HTR-8/SVneo (cell line): ENCODE results near the gene SCMH1.
"Not testable (repeated sequence)": the region's sequence is repeated elsewhere in the genome, so short reads cannot be mapped to it uniquely, and the experiment has no call there.

Source experiments
- DNase-seq: peaks from one replicate; pipeline ENCODE4 v3.0.0; 2011; ENCODE audit warnings: low spot score, mixed read lengths; ENCODE audit not compliant: insufficient read length
- FAIRE-seq: peaks from 2 replicates; lab custom pipeline; 2011; peaks lifted over from hg19 to GRCh38; lab: Jason Lieb, UNC

SCMH1 gene

DNA sequence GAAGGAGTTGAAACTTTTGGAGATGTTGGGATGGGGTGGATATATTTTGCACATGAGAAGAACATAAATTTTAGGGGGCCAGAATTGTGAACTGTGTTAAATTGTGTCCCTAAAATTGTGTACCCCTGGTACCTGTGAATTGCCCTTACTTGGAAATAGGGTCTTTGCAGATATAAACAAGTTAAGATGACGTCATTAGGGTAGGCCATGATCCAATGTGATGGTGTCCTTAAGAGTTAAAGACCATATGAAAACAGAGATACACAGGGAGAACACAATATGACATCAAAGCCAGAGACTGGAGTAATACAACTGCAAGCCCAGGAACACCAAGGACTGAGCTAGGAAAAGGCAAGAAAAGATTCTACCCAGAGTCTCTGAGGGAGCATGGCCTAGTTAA, 24.0 kb downstream of the SCMH1 start:
- FAIRE-seq (no peak), DNase-seq (no peak)

DNA sequence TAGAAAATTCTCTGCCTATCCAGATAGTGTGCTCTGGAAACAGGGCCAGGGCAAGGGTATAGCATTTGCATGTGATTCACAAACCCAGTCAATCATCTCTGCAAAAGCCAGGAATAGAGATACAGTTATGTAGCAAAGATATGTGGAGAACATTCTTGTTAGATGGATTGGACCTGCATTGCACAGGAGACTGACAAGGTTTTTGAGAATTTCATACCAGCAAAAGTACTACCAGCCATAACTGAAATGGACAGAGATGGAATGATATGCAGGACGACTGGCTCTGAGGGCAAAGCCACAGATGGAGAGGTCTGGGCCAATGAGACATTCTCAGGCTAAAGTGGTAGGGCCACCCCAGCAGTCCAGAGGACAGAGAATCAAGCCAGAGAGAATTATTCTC, 24.7 kb downstream of the SCMH1 start:
- no peak for DNase-seq
- no peak for FAIRE-seq

DNA sequence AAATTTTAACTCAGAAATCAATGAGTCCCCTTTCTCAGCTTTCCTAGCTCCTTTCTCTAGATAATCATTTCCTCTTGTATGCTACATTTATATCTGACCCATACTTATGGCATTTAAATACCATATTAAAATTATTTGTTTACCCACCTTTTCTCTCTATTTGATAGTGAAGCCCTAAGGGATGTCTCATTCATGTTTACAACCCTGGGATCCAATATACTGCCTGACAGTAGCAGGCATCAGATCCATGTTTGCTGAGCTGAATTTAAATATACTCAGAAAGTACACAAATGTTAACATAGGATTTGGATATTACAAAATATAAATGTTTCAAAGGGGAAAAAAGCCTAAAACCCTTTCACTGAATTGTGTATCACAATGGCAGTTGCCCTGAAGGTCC, 26.5 kb downstream of the SCMH1 start:
- DNase-seq (no peak), FAIRE-seq (no peak)

DNA sequence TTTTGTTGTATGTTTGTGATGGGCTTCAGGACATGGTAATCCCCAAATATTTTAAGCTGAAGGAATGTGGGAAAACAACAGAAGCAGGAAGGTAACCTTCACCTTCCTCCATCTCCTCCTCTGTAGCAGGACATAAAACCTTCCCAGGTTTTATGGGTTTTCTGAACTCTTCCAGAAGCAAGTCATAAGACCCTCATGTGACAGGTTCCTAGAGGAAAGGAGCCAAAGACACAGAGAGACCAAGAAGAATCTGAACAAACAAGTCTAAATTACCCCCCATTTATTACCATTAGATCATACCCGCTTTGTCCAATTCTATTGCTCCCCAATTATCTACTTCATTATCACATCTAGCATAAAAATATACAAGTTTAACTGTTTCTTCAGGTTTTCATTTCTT, 28.8 kb downstream of the SCMH1 start:
- FAIRE-seq: no peak
- DNase-seq: no peak

DNA sequence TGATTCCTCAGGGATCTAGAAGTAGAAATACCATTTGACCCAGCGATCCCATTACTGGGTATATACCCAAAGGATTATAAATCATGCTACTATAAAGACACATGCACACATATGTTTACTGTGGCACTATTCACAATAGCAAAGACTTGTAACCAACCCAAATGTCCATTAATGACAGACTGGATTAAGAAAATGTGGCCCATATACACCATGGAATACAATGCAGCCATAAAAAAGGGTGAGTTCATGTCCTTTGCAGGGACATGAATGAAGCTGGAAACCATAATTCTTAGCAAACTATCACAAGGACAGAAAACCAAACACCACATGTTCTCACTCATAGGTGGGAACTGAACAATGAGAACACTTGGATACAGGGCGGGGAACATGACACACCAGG, 30.5 kb downstream of the SCMH1 start:
- FAIRE-seq, DNase-seq: not testable (repeated sequence)

DNA sequence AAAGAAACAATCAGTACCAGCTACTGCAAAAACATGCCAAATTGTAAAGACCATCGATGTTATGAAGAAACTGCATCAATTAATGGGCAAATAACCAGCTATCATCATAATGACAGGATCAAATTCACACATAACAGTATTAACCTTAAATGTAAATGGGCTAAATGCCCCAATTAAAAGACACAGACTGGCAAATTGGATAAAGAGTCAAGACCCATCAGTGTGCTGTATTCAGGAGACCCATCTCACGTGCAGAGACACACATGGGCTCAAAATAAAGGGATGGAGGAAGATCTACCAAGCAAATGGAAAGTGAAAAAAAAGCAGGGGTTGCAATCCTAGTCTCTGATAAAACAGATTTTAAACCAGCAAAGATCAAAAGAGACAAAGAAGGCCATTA, 35.1 kb downstream of the SCMH1 start:
- DNase-seq, FAIRE-seq: not testable (repeated sequence)

DNA sequence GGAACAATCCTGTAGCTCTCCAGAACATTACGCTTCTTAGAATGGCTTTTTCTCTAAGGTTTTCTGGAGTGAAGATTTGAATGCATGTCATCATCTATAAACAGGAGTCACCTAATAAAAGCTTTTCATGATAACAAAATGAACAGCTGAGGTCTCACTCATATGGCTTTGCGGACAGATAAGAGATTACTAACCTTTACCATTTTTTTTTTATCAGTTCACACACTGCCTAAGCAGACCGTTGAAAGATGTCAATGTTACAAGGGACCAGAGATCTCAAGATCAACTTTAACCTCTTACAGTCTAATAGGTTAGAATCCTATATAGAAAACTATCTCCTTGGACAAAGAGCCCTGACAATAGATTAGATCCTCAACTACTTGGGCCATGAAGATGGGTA, 41.4 kb downstream of the SCMH1 start:
- no peak for FAIRE-seq
- DNase-seq: no peak

DNA sequence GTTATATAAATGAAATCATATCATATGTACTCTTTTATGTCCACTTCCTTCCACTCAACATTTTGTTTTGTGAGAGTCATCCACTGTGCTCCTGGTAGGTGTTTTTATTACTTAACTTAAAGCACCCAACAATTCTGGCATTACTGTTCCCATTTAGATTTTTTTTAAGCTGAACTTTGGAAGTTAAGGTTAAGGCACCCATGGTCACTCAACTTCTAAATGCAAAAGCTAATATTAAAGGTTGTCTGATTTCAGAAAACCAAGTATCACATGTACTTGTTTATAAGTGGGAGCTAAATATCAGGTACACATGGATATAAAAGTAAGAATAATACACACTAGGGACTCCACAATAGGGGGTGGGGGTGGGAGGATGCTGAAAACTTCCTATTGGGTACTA, 42.7 kb downstream of the SCMH1 start:
- FAIRE-seq (no peak), DNase-seq (no peak)

DNA sequence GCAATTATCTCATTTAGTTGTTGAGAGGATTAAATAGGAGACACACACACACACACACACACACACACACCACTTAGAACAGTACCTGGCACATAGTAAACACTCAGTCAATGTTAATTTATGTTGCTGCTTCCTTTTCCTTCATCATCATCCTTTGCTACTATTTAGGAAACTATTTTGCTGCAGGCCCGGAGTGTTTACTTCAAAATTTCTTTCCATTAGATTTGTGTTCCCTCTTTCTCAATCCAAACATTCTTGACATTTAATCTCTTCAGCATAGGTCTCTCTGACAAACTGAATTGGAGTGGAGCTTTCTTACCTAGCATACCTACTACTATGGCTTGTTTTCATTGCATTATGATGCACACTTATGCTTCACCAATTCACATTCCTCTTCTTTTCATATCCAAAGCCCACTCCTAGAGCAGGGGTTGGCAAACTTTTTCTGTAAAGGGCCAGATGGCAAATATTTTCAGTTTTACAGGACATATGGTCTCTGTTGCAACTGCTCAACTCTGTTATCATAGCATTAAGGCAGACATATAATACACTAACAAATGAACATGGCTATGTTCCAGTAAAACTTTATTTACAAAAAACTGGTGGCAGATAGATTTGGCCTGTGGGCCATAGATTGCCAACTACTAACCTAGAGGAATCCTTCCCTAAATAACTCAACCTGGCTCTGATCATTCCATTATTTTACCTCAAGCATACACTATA, 49.5 kb downstream of the SCMH1 start:
- DNase-seq: no peak

DNA sequence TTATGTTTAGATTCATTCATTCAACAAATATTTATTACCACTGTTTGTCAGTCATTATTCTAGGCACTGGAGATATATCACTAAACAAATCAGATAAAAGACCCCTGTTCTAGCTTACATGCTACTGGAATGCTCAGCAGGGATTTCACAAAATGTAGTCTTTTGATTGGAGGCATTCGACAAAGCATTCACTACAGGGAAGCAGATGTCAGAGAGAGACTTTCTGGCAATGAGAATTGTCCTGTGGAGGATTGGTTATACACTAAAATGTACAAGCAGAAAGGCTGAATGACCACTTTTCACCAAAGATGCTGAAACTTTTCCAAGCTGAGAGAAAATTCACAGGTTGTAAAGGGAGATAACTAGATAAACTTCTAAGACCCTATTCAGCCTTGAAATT, 57.7 kb downstream of the SCMH1 start:
- FAIRE-seq (no peak), DNase-seq (no peak)

More for the DNA sequence above, 49.5 kb downstream of the SCMH1 start:
- no peak for FAIRE-seq

DNA sequence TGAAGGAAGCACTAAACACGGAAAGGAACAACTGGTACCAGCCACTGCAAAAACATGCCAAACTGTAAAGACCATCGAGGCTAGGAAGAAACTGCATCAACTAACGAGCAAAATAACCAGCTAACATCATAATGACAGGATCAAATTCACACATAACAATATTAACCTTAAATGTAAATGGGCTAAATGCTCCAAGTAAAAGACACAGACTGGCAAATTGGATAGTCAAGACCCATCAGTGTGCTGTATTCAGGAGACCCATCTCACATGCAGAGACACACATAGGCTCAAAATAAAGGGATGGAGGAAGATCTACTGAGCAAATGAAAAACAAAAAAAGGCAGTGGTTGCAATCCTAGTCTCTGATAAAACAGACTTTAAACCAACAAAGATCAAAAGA, 63.9 kb downstream of the SCMH1 start:
- not testable (repeated sequence) for DNase-seq, FAIRE-seq

DNA sequence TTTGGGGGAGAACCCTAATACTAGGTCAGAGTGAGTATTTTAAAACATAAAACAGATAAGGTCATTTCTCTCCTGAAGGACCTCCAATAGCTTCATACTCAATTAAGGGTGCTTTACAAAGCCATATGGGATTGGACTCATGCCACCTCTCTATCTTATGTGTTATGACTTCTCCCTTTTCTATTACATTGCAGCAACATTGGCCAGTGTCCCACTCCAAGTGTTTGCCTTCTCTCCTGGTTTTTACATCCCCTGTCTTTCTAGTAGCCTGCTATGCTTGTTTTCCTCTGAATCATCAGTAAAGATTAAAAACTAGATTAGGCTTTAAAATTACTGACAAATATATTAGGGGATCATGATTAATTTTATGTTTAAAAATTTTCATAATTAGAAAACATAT, 66.6 kb downstream of the SCMH1 start:
- FAIRE-seq: no peak
- no peak for DNase-seq

DNA sequence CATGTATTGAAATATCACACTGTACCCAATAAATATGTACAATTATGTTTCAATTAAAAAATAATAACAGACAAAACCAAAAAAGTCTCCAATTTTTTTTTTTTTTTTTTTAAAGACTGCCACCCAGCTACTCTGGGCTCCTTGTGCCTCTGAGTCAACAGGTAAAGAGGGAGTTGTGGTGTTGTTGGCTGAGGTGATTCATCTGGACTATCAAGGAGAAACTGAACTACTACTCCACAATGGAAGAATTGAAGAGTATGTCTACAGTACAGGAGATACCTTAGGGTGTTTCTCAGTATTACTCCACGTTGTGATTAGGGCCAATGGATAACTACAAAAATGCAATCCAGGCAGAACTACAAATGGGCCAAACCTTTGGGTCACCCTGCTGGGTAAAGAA, 67.9 kb downstream of the SCMH1 start:
- no peak for FAIRE-seq
- no peak for DNase-seq

DNA sequence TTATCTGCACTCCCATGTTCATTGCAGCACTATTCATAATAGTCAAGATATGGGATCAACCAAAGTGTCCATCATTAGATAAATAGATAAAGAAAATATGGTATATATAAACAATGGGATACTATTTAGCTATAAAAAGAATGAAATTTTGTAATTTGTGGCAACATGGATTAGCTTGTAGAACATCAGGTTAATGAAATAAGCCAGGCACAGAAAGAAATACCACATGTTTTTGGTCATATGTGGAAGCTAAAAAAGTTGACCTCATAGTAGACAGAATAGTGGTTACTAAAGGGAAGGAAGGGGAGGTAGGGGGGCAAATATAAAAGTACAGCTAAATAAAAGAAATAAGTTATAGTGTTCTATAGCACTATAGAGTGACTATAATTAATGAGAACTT, 68.5 kb downstream of the SCMH1 start:
- FAIRE-seq: no peak
- DNase-seq: no peak

DNA sequence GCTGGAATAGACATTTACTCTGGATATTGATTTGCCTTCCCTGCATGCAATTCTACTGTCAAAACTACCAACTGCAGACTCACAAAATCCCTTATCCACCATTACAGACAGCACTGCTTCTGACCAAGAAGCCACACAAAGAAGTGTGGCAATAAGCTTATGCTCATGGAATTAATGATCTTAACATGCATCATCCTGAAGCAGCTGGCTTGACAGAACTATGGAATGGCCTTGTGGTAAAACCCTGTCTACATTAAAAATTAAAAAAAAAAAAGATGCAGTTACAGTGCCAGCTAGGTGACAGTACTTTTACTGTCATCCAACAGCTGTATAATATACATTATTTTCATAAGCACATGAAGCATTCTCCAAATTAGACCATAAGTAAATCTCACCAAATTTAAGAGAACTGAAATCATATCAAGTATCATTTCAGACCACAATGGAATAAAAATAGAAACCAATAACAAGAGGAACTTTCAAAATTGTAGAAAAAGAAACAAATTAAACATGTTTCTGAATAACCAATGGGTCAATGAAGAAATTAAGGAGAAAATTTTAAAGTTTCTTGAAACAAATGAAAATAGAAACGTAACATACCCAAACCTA, 70.7 kb downstream of the SCMH1 start:
- FAIRE-seq (no peak), DNase-seq (no peak)

DNA sequence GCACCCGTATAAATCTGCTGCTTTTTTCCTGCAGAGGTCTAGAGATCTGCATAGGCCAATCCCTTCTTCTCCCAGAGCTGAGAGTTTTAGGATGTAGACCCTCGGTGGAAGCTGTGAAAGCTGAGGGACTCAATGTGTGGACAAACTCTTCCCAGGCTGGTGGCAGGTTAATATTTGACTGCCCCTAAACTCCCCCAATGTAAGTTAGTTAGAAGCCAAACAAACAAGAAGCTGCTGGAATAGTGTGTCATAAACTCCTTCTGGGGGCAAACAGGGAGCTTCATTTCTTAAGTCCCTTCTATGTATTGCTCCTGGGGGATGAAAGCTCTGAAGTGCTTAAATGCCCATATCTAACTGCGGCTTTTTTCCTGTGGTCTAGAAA, 72.3 kb downstream of the SCMH1 start:
- DNase-seq: no peak
- FAIRE-seq: no peak

DNA sequence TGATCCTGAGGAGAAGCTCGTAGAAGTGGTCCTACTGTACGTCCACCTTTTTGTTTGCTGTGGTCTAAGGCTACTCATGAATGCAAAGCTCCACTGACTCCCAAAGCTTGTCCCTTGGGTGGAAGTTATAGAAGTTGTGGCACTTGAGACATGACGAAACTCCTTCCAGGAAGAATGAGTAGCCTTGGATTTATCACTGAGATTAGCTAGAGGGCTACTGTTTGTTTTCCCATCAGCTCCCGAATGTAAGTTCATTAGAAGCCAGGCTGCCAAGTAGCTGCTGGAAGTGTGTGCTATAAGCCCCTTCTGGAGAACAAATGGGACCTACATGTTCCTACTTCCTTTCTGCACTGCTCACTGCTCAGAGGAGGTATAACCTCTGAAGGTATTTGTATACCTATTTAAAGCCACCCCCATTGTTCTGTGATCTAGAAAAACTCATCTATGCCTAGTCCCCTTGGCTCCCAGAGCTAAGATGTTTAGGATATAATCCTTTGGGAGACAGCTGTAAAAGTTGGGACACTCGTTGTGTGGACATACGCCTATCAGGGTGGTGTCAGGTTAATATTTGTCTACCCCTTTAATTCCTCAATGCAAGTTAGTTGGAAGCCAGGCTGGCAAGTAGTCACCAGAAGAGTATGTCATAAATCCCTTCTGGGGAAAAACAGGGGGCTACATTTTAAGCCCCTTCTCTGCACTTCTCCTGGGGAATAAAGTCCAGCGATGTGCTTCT, 72.9 kb downstream of the SCMH1 start:
- no peak for DNase-seq
- no peak for FAIRE-seq

DNA sequence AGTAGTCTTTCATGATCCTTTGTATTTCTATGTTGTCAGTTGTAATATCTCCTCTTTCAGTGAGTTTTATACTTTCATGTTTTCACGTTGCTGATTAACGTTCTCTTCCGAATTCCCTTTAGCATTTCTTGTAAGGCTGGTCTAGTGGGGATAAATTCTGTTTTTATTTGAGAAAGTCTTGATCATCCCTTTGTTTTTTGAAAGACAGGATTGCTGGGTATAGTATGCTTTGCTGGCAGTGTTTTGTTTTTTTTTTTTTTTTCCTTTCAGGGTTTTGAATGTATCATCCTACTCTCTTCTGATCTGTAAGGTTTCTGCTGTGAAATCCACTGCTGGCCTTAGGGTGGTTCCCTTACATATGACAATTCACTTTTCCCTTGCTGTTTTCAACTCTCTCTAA, 74.4 kb downstream of the SCMH1 start:
- no peak for DNase-seq
- FAIRE-seq: no peak

DNA sequence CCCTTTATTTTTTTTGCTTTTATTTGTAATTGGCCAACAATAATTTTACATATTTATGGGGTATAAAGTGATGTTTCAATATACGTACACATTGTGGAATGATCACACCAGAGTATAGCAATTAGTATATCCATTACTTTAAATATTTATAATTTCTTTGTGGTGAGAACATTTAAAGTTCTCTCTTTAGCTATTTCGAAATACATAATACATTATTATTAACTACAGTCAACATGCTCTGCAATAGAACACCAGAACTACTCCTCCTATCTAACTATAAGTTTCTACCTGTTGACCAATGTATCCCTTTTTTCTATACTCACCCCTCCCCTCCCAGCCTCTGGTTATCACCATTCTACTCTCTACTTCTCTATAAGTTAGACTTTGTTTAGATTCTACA, 77.4 kb downstream of the SCMH1 start:
- no peak for DNase-seq

DNA sequence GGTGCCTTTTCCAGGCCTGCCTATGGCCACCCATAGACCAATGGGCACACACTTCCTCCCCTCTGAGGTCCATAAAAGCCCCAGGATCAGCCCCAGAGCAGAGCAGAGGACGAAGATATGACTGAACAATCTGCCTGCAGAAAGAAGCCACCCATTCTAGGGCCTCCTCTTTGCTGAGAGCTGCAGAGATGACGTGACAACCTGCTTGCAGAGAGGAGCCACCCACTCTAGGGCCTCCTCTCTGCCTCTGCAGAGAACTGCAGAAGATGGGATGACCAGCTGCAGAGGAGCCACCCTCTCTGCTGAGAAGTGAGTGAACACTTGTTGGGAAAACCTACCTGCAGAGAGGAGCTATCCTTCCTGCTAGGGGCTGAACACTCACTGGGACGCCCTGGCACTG, 79.7 kb downstream of the SCMH1 start:
- no peak for DNase-seq
- FAIRE-seq: no peak

More for the DNA sequence above, 77.4 kb downstream of the SCMH1 start:
- FAIRE-seq: no peak

DNA sequence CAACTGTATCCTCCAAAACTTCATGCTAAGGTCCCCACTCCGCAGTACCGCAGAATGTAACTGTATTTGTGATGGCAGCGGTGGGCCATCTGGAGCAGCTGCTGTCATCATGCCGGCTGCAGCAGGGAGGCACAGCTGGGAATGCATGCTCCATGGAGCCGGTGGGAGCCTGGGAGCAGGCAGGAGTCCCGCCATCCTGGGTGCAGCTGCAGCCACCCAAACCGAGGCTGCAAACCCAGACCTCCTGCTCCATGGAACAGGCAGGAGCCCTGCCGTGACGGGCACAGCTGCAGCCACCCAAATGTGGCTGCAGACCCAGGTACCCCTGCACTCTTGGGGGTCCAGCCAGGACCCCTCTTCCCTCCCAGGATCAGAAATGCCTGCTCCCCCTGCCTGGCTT, 80.3 kb downstream of the SCMH1 start:
- FAIRE-seq (no peak), DNase-seq (no peak)
